PFSK-1 (cell line): Measurements from ENCODE around the gene TCF4.

Experiments
- FOXP2 ChIP-seq: optimal IDR thresholded peaks from 2 replicates; pipeline ENCODE3; 2011; ENCODE audit warnings: borderline replicate concordance, control low read depth, inconsistent platforms; ENCODE audit not compliant: insufficient read depth; ENCODE audit errors: extremely low read length, extremely low read depth
- POLR2AphosphoS5 ChIP-seq: IDR thresholded peaks from 2 replicates; pipeline ENCODE4 v1.6.1; 2012; ENCODE audit warnings: low read depth, mild to moderate bottlenecking, control low read depth, low read length, moderate library complexity
- SIN3A ChIP-seq: IDR thresholded peaks from 2 replicates; pipeline ENCODE4 v1.6.1; 2012; ENCODE audit warnings: mild to moderate bottlenecking, low read length, moderate library complexity, borderline replicate concordance; ENCODE audit not compliant: insufficient read depth
- TAF1 ChIP-seq: IDR thresholded peaks from 2 replicates; pipeline ENCODE4 v1.6.1; 2012; ENCODE audit warnings: low read length, control low read depth, borderline replicate concordance; ENCODE audit not compliant: insufficient read depth
- TF ChIP-seq, protein P1 (sequence below), 2 experiments: IDR thresholded peaks; 2 replicates each; pipeline versions ENCODE4 v1.6.1 to v1.8.0; 2011 to 2012; ENCODE audit warnings: low read depth in 2 of 2, low read length in 2 of 2, control low read depth in 1 of 2, inconsistent platforms in 1 of 2, mild to moderate bottlenecking in 1 of 2, moderate library complexity in 1 of 2; ENCODE audit not compliant: insufficient read depth in 1 of 2

The TCF4 gene

DNA sequence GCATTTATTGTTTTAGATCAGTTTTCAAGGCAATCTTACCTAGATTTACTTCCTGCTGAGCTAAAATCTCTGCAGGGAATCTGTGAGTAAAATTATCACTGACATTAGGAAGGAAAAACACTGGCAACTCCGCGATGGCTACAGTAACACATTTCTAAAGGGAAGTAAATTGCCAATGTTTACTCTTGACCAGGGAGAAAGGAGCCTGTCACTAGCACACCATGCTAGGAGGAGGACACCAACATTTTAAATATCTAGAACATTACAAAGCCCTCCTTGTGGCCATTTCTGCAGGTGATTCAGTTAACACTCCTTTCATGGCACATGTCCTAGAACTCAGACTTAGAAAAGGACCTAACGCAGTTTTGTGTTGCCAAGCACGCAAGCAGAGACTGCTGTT, 58.4 kb downstream of the TCF4 start:
- TF ChIP-seq, protein P1, sequence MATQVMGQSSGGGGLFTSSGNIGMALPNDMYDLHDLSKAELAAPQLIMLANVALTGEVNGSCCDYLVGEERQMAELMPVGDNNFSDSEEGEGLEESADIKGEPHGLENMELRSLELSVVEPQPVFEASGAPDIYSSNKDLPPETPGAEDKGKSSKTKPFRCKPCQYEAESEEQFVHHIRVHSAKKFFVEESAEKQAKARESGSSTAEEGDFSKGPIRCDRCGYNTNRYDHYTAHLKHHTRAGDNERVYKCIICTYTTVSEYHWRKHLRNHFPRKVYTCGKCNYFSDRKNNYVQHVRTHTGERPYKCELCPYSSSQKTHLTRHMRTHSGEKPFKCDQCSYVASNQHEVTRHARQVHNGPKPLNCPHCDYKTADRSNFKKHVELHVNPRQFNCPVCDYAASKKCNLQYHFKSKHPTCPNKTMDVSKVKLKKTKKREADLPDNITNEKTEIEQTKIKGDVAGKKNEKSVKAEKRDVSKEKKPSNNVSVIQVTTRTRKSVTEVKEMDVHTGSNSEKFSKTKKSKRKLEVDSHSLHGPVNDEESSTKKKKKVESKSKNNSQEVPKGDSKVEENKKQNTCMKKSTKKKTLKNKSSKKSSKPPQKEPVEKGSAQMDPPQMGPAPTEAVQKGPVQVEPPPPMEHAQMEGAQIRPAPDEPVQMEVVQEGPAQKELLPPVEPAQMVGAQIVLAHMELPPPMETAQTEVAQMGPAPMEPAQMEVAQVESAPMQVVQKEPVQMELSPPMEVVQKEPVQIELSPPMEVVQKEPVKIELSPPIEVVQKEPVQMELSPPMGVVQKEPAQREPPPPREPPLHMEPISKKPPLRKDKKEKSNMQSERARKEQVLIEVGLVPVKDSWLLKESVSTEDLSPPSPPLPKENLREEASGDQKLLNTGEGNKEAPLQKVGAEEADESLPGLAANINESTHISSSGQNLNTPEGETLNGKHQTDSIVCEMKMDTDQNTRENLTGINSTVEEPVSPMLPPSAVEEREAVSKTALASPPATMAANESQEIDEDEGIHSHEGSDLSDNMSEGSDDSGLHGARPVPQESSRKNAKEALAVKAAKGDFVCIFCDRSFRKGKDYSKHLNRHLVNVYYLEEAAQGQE (IDR thresholded peaks at IDR 0.05; ENCODE audit: insufficient read depth in 1 of 2, low read depth in 2 of 2, low read length in 2 of 2) = no peak
- TF ChIP-seq SIN3A (no peak), POLR2AphosphoS5 (no peak), TAF1 (no peak), FOXP2 (no peak)

DNA sequence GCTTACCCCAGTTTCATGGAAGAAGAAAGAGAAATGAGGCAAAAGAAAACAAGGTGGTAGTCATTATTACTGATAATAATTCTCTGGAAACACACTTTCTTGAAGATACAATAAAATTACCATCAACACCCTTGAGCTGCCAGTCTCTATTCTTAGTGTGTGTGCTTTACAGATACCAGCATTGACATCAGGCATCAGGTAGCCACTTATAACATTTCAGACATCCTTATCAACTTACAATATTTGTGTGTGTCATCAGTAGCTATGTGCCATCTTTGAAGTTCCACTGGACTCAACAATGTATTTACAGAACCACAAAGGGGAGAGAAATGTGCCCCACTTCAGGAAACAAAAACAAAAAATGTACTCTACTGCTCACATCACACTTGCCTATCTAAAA, 62.1 kb downstream of the TCF4 start:
- TF ChIP-seq POLR2AphosphoS5 (no peak), SIN3A (no peak), FOXP2 (no peak), TAF1 (no peak)
- TF ChIP-seq, protein P1 (IDR thresholded peaks at IDR 0.05; ENCODE audit: insufficient read depth in 1 of 2, low read depth in 2 of 2, low read length in 2 of 2) = no peak

DNA sequence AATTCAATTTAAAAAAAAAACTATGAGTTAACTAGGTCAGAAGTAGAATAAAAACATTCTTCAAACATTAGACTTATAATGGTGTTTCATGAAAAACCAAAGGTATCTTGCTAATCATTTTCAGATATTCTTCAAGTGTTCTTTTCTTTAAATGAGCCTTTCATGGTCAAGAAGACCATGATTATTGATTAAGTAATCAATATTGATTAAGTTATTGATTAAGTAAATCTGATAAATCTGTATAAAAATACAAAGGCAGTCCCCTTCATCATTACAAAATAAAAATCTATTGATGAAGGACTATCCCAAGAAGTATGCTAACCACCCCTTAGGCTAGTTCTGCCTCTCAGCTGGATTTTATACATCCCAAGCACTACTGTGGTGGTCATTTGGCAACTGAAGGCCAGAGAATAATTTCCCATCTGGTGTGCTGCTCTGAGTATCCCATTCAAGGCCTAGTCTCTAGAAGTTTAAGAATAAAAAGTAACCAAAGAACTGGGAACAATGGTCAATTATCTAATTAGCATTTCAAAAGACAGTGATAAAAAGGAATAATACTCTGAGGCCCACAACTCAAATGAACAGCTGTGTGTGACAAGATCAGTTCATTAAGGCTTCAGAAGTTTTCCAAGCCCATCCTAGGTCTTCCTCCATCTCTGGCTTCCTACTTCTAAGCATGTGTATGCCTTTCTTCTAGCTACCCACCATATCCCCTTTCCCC, 63.5 kb downstream of the TCF4 start:
- TF ChIP-seq, protein P1 (IDR thresholded peaks at IDR 0.05; ENCODE audit: insufficient read depth in 1 of 2, low read depth in 2 of 2, low read length in 2 of 2) = no peak
- TF ChIP-seq TAF1 (no peak), POLR2AphosphoS5 (no peak), FOXP2 (no peak), SIN3A (no peak)

DNA sequence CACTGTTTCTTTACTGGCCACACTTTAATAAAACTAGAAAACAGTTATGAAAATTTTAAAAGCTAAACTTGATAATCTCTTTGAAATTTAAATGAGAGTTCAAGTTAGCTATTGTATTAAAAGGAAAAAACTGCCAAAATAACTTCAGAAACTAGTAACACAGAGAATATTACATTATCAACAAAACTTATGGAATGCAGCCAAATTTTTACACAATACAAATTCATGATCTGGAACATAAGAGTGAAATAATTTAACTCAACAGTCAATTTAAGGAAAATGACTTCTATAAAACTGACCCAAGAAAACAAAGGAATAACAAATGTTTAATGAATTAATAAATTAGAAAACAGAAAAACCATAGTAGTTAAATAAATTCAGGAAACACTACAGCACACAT, 65.0 kb downstream of the TCF4 start:
- TF ChIP-seq FOXP2 (no peak), TAF1 (no peak), POLR2AphosphoS5 (no peak), SIN3A (no peak)
- TF ChIP-seq, protein P1 (IDR thresholded peaks at IDR 0.05; ENCODE audit: insufficient read depth in 1 of 2, low read depth in 2 of 2, low read length in 2 of 2) = no peak
